ENCODE results near the gene TFB1M.

- no peak for TF ChIP-seq CTCF (IDR thresholded peaks at IDR 0.05)
- TF ChIP-seq POLR2A (IDR thresholded peaks at IDR 0.05): no peak
These were observed 90.4 kb downstream of the TFB1M start for GRCh38 chr6:155223646-155224451.
